ENCODE results near the gene CNIH4. TPM values are rescaled to one million over a fixed set of nuclear protein-coding genes. Genes with fewer than 3 reads are reported as not detected.

Gene CNIH4
- total RNA-seq, 1 experiment from 2014 or later: 77.8 TPM

DNA sequence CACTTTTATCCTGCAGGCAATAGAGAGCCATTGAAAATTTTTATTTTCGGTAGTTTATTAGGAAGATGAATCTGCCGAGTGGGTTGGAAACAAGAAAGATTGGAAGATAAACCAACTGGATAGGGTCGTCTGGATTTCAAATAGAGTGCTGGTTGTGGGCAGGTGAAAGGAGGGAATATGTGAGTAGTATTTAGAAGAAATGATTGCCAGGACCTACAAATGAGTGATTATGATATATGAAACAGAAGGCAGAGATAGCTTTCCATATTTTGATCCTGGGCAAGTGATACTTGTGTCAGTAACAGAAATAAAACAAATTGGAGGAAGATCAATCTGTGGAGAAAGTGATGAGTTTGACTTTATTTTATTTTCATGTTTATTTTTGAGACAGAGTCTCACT lies 2.5 kb downstream of the CNIH4 start (continued):
- TF ChIP-seq, protein P1, sequence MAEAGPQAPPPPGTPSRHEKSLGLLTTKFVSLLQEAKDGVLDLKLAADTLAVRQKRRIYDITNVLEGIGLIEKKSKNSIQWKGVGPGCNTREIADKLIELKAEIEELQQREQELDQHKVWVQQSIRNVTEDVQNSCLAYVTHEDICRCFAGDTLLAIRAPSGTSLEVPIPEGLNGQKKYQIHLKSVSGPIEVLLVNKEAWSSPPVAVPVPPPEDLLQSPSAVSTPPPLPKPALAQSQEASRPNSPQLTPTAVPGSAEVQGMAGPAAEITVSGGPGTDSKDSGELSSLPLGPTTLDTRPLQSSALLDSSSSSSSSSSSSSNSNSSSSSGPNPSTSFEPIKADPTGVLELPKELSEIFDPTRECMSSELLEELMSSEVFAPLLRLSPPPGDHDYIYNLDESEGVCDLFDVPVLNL (CRISPR knock-in tag; IDR thresholded peaks at IDR 0.05; ENCODE audit: borderline replicate concordance, low read depth): no peak
- TF ChIP-seq CBFB (CRISPR knock-in tag; IDR thresholded peaks at IDR 0.05; ENCODE audit: low read depth) (no peak), SOX15 (CRISPR knock-in tag; IDR thresholded peaks at IDR 0.05) (no peak)

DNA sequence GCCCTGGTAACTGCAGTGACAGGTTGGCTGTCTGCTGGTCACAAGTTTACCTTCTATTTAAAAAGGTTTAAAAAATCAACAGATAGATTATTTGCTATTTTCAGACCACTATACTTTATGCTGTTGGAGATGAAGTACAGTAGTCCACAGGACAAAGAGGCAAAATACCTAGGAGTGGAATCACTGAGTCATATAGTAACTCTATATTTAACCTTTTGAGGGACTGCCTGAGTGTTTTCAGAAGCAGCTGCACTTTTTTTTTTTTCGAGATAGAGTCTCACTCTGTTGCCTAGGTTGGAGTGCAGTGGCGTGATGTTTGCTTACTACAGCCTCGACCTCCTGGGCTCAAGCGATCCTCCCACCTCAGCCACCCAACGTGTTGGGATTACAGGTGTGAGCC lies 11.7 kb downstream of the CNIH4 start:
- TF ChIP-seq, protein P2, sequence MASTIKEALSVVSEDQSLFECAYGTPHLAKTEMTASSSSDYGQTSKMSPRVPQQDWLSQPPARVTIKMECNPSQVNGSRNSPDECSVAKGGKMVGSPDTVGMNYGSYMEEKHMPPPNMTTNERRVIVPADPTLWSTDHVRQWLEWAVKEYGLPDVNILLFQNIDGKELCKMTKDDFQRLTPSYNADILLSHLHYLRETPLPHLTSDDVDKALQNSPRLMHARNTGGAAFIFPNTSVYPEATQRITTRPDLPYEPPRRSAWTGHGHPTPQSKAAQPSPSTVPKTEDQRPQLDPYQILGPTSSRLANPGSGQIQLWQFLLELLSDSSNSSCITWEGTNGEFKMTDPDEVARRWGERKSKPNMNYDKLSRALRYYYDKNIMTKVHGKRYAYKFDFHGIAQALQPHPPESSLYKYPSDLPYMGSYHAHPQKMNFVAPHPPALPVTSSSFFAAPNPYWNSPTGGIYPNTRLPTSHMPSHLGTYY (CRISPR knock-in tag; IDR thresholded peaks at IDR 0.05): no peak
- TF ChIP-seq, protein P3, sequence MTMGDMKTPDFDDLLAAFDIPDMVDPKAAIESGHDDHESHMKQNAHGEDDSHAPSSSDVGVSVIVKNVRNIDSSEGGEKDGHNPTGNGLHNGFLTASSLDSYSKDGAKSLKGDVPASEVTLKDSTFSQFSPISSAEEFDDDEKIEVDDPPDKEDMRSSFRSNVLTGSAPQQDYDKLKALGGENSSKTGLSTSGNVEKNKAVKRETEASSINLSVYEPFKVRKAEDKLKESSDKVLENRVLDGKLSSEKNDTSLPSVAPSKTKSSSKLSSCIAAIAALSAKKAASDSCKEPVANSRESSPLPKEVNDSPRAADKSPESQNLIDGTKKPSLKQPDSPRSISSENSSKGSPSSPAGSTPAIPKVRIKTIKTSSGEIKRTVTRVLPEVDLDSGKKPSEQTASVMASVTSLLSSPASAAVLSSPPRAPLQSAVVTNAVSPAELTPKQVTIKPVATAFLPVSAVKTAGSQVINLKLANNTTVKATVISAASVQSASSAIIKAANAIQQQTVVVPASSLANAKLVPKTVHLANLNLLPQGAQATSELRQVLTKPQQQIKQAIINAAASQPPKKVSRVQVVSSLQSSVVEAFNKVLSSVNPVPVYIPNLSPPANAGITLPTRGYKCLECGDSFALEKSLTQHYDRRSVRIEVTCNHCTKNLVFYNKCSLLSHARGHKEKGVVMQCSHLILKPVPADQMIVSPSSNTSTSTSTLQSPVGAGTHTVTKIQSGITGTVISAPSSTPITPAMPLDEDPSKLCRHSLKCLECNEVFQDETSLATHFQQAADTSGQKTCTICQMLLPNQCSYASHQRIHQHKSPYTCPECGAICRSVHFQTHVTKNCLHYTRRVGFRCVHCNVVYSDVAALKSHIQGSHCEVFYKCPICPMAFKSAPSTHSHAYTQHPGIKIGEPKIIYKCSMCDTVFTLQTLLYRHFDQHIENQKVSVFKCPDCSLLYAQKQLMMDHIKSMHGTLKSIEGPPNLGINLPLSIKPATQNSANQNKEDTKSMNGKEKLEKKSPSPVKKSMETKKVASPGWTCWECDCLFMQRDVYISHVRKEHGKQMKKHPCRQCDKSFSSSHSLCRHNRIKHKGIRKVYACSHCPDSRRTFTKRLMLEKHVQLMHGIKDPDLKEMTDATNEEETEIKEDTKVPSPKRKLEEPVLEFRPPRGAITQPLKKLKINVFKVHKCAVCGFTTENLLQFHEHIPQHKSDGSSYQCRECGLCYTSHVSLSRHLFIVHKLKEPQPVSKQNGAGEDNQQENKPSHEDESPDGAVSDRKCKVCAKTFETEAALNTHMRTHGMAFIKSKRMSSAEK (CRISPR knock-in tag; IDR thresholded peaks at IDR 0.05; ENCODE audit: borderline replicate concordance): no peak
- TF ChIP-seq, protein P4, sequence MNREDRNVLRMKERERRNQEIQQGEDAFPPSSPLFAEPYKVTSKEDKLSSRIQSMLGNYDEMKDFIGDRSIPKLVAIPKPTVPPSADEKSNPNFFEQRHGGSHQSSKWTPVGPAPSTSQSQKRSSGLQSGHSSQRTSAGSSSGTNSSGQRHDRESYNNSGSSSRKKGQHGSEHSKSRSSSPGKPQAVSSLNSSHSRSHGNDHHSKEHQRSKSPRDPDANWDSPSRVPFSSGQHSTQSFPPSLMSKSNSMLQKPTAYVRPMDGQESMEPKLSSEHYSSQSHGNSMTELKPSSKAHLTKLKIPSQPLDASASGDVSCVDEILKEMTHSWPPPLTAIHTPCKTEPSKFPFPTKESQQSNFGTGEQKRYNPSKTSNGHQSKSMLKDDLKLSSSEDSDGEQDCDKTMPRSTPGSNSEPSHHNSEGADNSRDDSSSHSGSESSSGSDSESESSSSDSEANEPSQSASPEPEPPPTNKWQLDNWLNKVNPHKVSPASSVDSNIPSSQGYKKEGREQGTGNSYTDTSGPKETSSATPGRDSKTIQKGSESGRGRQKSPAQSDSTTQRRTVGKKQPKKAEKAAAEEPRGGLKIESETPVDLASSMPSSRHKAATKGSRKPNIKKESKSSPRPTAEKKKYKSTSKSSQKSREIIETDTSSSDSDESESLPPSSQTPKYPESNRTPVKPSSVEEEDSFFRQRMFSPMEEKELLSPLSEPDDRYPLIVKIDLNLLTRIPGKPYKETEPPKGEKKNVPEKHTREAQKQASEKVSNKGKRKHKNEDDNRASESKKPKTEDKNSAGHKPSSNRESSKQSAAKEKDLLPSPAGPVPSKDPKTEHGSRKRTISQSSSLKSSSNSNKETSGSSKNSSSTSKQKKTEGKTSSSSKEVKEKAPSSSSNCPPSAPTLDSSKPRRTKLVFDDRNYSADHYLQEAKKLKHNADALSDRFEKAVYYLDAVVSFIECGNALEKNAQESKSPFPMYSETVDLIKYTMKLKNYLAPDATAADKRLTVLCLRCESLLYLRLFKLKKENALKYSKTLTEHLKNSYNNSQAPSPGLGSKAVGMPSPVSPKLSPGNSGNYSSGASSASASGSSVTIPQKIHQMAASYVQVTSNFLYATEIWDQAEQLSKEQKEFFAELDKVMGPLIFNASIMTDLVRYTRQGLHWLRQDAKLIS (CRISPR knock-in tag; IDR thresholded peaks at IDR 0.05; ENCODE audit: borderline replicate concordance): no peak
- TF ChIP-seq, protein P1 (CRISPR knock-in tag; IDR thresholded peaks at IDR 0.05; ENCODE audit: borderline replicate concordance, low read depth): no peak
- TF ChIP-seq ZNF416 (CRISPR knock-in tag; IDR thresholded peaks at IDR 0.05) (no peak), ZNF671 (CRISPR knock-in tag; IDR thresholded peaks at IDR 0.05) (no peak), E2F1 (CRISPR knock-in tag; IDR thresholded peaks at IDR 0.05) (no peak), FOXP1 (CRISPR knock-in tag; IDR thresholded peaks at IDR 0.05; ENCODE audit: borderline replicate concordance) (no peak), RORB (CRISPR knock-in tag; IDR thresholded peaks at IDR 0.05) (no peak), NR1H2 (CRISPR knock-in tag; IDR thresholded peaks at IDR 0.05) (no peak)
- TF ChIP-seq, protein P5, sequence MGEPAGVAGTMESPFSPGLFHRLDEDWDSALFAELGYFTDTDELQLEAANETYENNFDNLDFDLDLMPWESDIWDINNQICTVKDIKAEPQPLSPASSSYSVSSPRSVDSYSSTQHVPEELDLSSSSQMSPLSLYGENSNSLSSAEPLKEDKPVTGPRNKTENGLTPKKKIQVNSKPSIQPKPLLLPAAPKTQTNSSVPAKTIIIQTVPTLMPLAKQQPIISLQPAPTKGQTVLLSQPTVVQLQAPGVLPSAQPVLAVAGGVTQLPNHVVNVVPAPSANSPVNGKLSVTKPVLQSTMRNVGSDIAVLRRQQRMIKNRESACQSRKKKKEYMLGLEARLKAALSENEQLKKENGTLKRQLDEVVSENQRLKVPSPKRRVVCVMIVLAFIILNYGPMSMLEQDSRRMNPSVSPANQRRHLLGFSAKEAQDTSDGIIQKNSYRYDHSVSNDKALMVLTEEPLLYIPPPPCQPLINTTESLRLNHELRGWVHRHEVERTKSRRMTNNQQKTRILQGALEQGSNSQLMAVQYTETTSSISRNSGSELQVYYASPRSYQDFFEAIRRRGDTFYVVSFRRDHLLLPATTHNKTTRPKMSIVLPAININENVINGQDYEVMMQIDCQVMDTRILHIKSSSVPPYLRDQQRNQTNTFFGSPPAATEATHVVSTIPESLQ (CRISPR knock-in tag; IDR thresholded peaks at IDR 0.05): no peak
- TF ChIP-seq, protein P6, sequence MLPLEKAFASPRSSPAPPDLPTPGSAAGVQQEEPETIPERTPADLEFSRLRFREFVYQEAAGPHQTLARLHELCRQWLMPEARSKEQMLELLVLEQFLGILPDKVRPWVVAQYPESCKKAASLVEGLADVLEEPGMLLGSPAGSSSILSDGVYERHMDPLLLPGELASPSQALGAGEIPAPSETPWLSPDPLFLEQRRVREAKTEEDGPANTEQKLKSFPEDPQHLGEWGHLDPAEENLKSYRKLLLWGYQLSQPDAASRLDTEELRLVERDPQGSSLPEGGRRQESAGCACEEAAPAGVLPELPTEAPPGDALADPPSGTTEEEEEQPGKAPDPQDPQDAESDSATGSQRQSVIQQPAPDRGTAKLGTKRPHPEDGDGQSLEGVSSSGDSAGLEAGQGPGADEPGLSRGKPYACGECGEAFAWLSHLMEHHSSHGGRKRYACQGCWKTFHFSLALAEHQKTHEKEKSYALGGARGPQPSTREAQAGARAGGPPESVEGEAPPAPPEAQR (CRISPR knock-in tag; IDR thresholded peaks at IDR 0.05): no peak
- TF ChIP-seq, protein P7, sequence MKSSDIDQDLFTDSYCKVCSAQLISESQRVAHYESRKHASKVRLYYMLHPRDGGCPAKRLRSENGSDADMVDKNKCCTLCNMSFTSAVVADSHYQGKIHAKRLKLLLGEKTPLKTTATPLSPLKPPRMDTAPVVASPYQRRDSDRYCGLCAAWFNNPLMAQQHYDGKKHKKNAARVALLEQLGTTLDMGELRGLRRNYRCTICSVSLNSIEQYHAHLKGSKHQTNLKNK (CRISPR knock-in tag; IDR thresholded peaks at IDR 0.05): no peak
- H3K27ac Mint-ChIP-seq: no peak overlapping the region
- H3K36me3 Mint-ChIP-seq: peaks cover 74% of the 10 kb centered on the region
- DNase-seq (ENCODE audit: low spot score) (no peak), ATAC-seq (no peak)
- no peak overlapping the region for H3K4me3 Mint-ChIP-seq
- POLR2A ChIA-PET: no interaction called here
- CTCF ChIA-PET: no interaction called here
- H3K4me1 Mint-ChIP-seq: no peaks in the 10 kb centered on the region
- H3K27me3 Mint-ChIP-seq (ENCODE audit: low read depth): no peaks in the 10 kb centered on the region
- peaks cover 4% of the 10 kb centered on the region; the same call in 1 of the 2 replicates for H3K9me3 Mint-ChIP-seq
